SK-N-SH (cell line): Measurements from ENCODE around the gene CCDC187. TPM values are rescaled to one million over a fixed set of nuclear protein-coding genes. Genes with fewer than 3 reads are reported as not detected.
"Not testable (repeated sequence)": the region's sequence is repeated elsewhere in the genome, so short reads cannot be mapped to it uniquely, and the experiment has no call there.

Experiments used
- CTCF ChIA-PET: fragments of 300-600, 350-600 bp; formaldehyde crosslinking; extraction: SDS; loops from one replicate; lab custom pipeline; 2021; lab: Yijun Ruan, JAX
- POLR2A ChIA-PET: fragments of 350-600 bp; sonication (Branson Sonifier 250); formaldehyde crosslinking; extraction: SDS; loops from one replicate; lab custom pipeline; 2020; ENCODE audit warnings: antibody characterized with exemption, inconsistent platforms; lab: Yijun Ruan, JAX
- DNase-seq: peaks from one replicate; pipeline ENCODE4 v3.0.0; 2012
- H2AFZ ChIP-seq: fragments of 200-600 bp; sonication (generic); 2 replicates; pipeline ENCODE4 v1.8.1; 2016; ENCODE audit warnings: antibody characterized with exemption, mild to moderate bottlenecking, low read depth
- H3F3A ChIP-seq: fragments of 200-600 bp; sonication (generic); replicated peaks from 2 replicates; pipeline ENCODE3; 2016; ENCODE audit warnings: antibody characterized with exemption, mild to moderate bottlenecking; ENCODE audit not compliant: insufficient read depth
- H3K27ac ChIP-seq, 2 experiments: fragments of 200-500 bp in 1 of 2; fragments of 200-600 bp in 1 of 2; sonication (Bioruptor generic) in 1 of 2; sonication (generic), shearing (Covaris generic) in 1 of 2; 2 replicates each; pipeline versions ENCODE4 v1.5.1 to v1.6.1; 2014 to 2016; ENCODE audit warnings: low read depth in 2 of 2, inconsistent platforms in 1 of 2, low read length in 1 of 2, mild to moderate bottlenecking in 1 of 2, mixed read lengths in 1 of 2
- H3K27me3 ChIP-seq: fragments of 200-600 bp; sonication (generic), shearing (Covaris generic); 2 replicates; pipeline ENCODE4 v1.6.1; 2016; ENCODE audit warnings: mixed run types; ENCODE audit not compliant: insufficient read depth
- H3K36me3 ChIP-seq, 2 experiments: fragments of 200-500 bp in 1 of 2; fragments of 200-600 bp in 1 of 2; sonication (Bioruptor generic) in 1 of 2; sonication (generic) in 1 of 2; replicated peaks in 1 of 2; 2 replicates each; pipeline versions ENCODE3 to v1.5.1; 2014 to 2016; ENCODE audit warnings: low read length in 1 of 2, mild to moderate bottlenecking in 1 of 2; ENCODE audit not compliant: insufficient read depth in 2 of 2, control insufficient read depth in 1 of 2
- H3K4me1 ChIP-seq, 2 experiments: fragments of 200-500 bp in 1 of 2; fragments of 200-600 bp in 1 of 2; sonication (Bioruptor generic) in 1 of 2; sonication (generic), shearing (Covaris generic) in 1 of 2; 2 replicates each; pipeline versions ENCODE4 v1.5.1 to v1.6.1; 2014 to 2016; ENCODE audit warnings: low read depth in 1 of 2, low read length in 1 of 2, mixed run types in 1 of 2; ENCODE audit not compliant: insufficient read depth in 2 of 2, control insufficient read depth in 1 of 2
- H3K4me2 ChIP-seq: fragments of 200-600 bp; sonication (generic), shearing (Covaris generic); 2 replicates; pipeline ENCODE4 v1.6.1; 2017; ENCODE audit warnings: mixed run types
- H3K4me3 ChIP-seq, 2 experiments: fragments of 200-500 bp in 1 of 2; fragments of 200-600 bp in 1 of 2; sonication (Bioruptor generic) in 1 of 2; sonication (generic), shearing (Covaris generic) in 1 of 2; 2 replicates each; pipeline versions ENCODE4 v1.5.1 to v1.8.1; 2014 to 2016; ENCODE audit warnings: low read depth in 2 of 2, inconsistent platforms in 1 of 2, low read length in 1 of 2, mild to moderate bottlenecking in 1 of 2, mixed read lengths in 1 of 2, moderate library complexity in 1 of 2
- H3K79me2 ChIP-seq: fragments of 200-600 bp; sonication (generic); 2 replicates; pipeline ENCODE4 v1.8.1; 2017; ENCODE audit warnings: mild to moderate bottlenecking; ENCODE audit not compliant: insufficient read depth
- H3K9ac ChIP-seq: fragments of 200-600 bp; sonication (generic); 2 replicates; pipeline ENCODE4 v1.6.1; 2017; ENCODE audit warnings: mixed run types
- H3K9me2 ChIP-seq: fragments of 200-600 bp; sonication (generic); 2 replicates; pipeline ENCODE4 v1.6.1; 2017; ENCODE audit warnings: mixed run types
- H3K9me3 ChIP-seq: fragments of 200-600 bp; sonication (generic); 2 replicates; pipeline ENCODE4 v1.6.1; 2017; ENCODE audit warnings: mixed run types, mild to moderate bottlenecking, moderate library complexity
- H4K20me1 ChIP-seq: fragments of 200-600 bp; sonication (generic); 2 replicates; pipeline ENCODE4 v1.6.1; 2017; ENCODE audit warnings: mild to moderate bottlenecking, mixed run types; ENCODE audit not compliant: insufficient read depth
- CHD2 ChIP-seq: fragments of 150-350 bp; IDR thresholded peaks from 2 replicates; pipeline ENCODE4 v1.6.1; 2018; ENCODE audit warnings: low read length; ENCODE audit not compliant: partially characterized antibody
- MEF2A ChIP-seq: IDR thresholded peaks from 2 replicates; pipeline ENCODE4 v1.4.0; 2012; ENCODE audit warnings: low read depth, borderline replicate concordance
- NRF1 ChIP-seq: IDR thresholded peaks from 2 replicates; pipeline ENCODE4 v1.6.1; 2012; ENCODE audit warnings: low read depth, mild to moderate bottlenecking, low read length
- POLR2AphosphoS5 ChIP-seq: IDR thresholded peaks from 2 replicates; pipeline ENCODE4 v1.6.1; 2012; ENCODE audit warnings: low read depth, low read length
- RAD21 ChIP-seq: IDR thresholded peaks from 2 replicates; pipeline ENCODE4 v1.6.1; 2012; ENCODE audit warnings: mild to moderate bottlenecking, low read length
- RXRA ChIP-seq: IDR thresholded peaks from 2 replicates; pipeline ENCODE4 v1.4.0; 2012; ENCODE audit warnings: low read depth, mild to moderate bottlenecking, borderline replicate concordance
- SMC3 ChIP-seq: IDR thresholded peaks from 2 replicates; pipeline ENCODE4 v1.6.1; 2012; ENCODE audit warnings: low read depth, low read length, improper control_type of control experiment
- TAF1 ChIP-seq: IDR thresholded peaks from 2 replicates; pipeline ENCODE4 v1.6.1; 2012; ENCODE audit warnings: low read depth, mild to moderate bottlenecking, low read length, moderate library complexity, borderline replicate concordance
- YY1 ChIP-seq: IDR thresholded peaks from 2 replicates; pipeline ENCODE4 v1.4.0; 2012; ENCODE audit warnings: low read depth, mild to moderate bottlenecking
- WGBS: methylation state at CpG from one replicate; pipeline ENCODE4 v1.1.6; 2017; ENCODE audit warnings: low lambda C conversion rate; 5-methylcytosine and 5-hydroxymethylcytosine counted together
- polyA plus RNA-seq, 3 experiments: library from polyadenylated mRNA; depleted of rRNA; stranded (reverse); fragments of >200 nt; gene quantifications; 2 replicates each; pipeline ENCODE4 v1.2.3, GENCODE V29; 2012
- TF ChIP-seq, protein P1 (sequence below): IDR thresholded peaks from 2 replicates; pipeline ENCODE4 v1.6.1; 2012; ENCODE audit warnings: mild to moderate bottlenecking, low read depth, low read length, moderate library complexity
- TF ChIP-seq, protein P2 (sequence below): fragments of 150-350 bp; IDR thresholded peaks from 2 replicates; pipeline ENCODE4 v1.6.1; 2017; ENCODE audit warnings: antibody characterized with exemption, low read length, low read depth, borderline replicate concordance
- TF ChIP-seq, protein P3 (sequence below): fragments of 200-600 bp; sonication (generic); IDR thresholded peaks from 2 replicates; pipeline ENCODE4 v1.6.1; 2017; ENCODE audit warnings: antibody characterized with exemption, mild to moderate bottlenecking, moderate library complexity
- TF ChIP-seq, protein P4 (sequence below): IDR thresholded peaks from 2 replicates; pipeline ENCODE4 v1.4.0; 2012; ENCODE audit warnings: low read depth

Gene CCDC187
- polyA plus RNA-seq, 1 of the 3 experiments (the other 2 are of a cell fraction), result not detected

DNA sequence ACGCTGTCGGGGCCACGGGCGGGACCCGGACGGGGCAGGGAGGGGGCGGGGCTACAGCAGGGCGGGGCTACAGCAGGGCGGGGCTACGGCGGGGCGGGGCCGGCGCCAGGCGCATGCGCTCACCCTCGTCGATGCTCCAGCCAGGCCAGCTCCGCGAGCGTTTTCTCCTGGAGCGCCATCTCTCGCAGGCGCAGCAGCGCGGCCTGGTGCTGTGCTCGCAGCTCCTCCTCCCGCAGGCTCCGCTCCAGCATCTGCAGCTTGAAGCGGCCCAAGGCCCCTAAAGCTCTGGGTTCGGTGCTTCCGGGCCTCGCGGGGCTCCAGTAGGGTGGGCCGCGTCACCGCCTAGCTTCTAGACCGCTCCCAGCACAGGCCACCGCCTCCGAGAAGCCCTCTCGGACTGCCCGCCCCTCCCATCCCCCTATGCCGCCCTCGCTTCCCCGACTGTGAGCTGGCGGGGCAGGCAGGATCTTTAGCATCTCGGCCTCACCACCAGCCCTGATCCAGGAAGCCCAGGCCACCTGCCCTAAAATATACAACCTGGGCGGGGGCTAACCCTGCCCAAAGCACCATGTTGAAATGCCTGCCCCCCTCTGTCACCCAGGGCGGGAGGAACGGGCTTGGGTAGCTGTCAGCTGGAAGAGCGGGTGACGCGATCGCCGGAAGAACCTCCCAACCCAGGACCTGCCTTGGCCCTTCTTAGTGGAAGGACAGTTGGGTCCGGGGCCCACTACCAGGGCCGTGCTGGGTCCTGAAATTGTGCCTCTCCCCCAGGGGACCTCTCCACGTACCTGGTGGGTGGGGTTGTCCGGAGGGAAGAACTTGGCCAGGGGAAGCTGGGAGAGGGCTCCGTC is 36.4 kb downstream of the CCDC187 start:
- H2AFZ ChIP-seq, result peak overlapping the region; percentile 56
- H3K9ac ChIP-seq, result peak overlapping the region; percentile 52; the same call in 1 of the 2 replicates
- H3K36me3 ChIP-seq, result no peaks in the 10 kb centered on the region
- H3K4me1 ChIP-seq, result peaks cover 0 to 15% of the 10 kb centered on the region in 2 experiments; a peak in 1 of 4 replicates
- DNase-seq, result peak; percentile 100
- TF ChIP-seq, protein P1, sequence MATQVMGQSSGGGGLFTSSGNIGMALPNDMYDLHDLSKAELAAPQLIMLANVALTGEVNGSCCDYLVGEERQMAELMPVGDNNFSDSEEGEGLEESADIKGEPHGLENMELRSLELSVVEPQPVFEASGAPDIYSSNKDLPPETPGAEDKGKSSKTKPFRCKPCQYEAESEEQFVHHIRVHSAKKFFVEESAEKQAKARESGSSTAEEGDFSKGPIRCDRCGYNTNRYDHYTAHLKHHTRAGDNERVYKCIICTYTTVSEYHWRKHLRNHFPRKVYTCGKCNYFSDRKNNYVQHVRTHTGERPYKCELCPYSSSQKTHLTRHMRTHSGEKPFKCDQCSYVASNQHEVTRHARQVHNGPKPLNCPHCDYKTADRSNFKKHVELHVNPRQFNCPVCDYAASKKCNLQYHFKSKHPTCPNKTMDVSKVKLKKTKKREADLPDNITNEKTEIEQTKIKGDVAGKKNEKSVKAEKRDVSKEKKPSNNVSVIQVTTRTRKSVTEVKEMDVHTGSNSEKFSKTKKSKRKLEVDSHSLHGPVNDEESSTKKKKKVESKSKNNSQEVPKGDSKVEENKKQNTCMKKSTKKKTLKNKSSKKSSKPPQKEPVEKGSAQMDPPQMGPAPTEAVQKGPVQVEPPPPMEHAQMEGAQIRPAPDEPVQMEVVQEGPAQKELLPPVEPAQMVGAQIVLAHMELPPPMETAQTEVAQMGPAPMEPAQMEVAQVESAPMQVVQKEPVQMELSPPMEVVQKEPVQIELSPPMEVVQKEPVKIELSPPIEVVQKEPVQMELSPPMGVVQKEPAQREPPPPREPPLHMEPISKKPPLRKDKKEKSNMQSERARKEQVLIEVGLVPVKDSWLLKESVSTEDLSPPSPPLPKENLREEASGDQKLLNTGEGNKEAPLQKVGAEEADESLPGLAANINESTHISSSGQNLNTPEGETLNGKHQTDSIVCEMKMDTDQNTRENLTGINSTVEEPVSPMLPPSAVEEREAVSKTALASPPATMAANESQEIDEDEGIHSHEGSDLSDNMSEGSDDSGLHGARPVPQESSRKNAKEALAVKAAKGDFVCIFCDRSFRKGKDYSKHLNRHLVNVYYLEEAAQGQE, result 0 out of 2 replicates have a peak, but pooled peaks have one; percentile 3
- TF ChIP-seq MEF2A (no peak), RXRA (no peak), SMC3 (peak; percentile 18; the same call in 1 of the 2 replicates), RAD21 (peak; percentile 49), CHD2 (peak; percentile 51), TAF1 (peak; percentile 61; the same call in 1 of the 2 replicates), YY1 (0 out of 2 replicates have a peak, but pooled peaks have one; percentile 44), NRF1 (peak; percentile 72), POLR2AphosphoS5 (peak; percentile 82)
- TF ChIP-seq, protein P2, sequence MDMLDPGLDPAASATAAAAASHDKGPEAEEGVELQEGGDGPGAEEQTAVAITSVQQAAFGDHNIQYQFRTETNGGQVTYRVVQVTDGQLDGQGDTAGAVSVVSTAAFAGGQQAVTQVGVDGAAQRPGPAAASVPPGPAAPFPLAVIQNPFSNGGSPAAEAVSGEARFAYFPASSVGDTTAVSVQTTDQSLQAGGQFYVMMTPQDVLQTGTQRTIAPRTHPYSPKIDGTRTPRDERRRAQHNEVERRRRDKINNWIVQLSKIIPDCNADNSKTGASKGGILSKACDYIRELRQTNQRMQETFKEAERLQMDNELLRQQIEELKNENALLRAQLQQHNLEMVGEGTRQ, result no peak
- TF ChIP-seq, protein P3, sequence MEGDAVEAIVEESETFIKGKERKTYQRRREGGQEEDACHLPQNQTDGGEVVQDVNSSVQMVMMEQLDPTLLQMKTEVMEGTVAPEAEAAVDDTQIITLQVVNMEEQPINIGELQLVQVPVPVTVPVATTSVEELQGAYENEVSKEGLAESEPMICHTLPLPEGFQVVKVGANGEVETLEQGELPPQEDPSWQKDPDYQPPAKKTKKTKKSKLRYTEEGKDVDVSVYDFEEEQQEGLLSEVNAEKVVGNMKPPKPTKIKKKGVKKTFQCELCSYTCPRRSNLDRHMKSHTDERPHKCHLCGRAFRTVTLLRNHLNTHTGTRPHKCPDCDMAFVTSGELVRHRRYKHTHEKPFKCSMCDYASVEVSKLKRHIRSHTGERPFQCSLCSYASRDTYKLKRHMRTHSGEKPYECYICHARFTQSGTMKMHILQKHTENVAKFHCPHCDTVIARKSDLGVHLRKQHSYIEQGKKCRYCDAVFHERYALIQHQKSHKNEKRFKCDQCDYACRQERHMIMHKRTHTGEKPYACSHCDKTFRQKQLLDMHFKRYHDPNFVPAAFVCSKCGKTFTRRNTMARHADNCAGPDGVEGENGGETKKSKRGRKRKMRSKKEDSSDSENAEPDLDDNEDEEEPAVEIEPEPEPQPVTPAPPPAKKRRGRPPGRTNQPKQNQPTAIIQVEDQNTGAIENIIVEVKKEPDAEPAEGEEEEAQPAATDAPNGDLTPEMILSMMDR, result peak; percentile 28; the same call in 1 of the 2 replicates
- TF ChIP-seq, protein P4, sequence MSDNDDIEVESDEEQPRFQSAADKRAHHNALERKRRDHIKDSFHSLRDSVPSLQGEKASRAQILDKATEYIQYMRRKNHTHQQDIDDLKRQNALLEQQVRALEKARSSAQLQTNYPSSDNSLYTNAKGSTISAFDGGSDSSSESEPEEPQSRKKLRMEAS, result 0 out of 2 replicates have a peak, but pooled peaks have one; percentile 37
- H3K4me3 ChIP-seq, result peak overlapping the region; percentile 50 to 52
- ChIA-PET POLR2A (interaction anchor here (0.7 to 1.5 kb wide), 7 partner anchors 8 to 97 kb away, joined by 3 to 4 read pairs (median 3); no protein-coding TSS in a partner anchor), CTCF (interaction anchor here (0.6 to 6.3 kb wide), 11 partner anchors 9 to 150 kb away, joined by 3 to 51 read pairs (median 6); no protein-coding TSS in a partner anchor)
- 28% methylated on average over 18 of the region's 60 CpGs for WGBS
- H3K79me2 ChIP-seq, result no peaks in the 10 kb centered on the region
- no peaks in the 10 kb centered on the region for H3F3A ChIP-seq
- H3K27ac ChIP-seq, result peak overlapping the region in 1 of 2 experiments; percentile 76; a peak in 2 of 4 replicates
- no peaks in the 10 kb centered on the region for H3K9me2 ChIP-seq
- no peaks in the 10 kb centered on the region for H4K20me1 ChIP-seq
- peaks cover 5% of the 10 kb centered on the region; the same call in 1 of the 2 replicates for H3K27me3 ChIP-seq
- no peaks in the 10 kb centered on the region for H3K9me3 ChIP-seq
- peak overlapping the region; percentile 76; the same call in 1 of the 2 replicates for H3K4me2 ChIP-seq

DNA sequence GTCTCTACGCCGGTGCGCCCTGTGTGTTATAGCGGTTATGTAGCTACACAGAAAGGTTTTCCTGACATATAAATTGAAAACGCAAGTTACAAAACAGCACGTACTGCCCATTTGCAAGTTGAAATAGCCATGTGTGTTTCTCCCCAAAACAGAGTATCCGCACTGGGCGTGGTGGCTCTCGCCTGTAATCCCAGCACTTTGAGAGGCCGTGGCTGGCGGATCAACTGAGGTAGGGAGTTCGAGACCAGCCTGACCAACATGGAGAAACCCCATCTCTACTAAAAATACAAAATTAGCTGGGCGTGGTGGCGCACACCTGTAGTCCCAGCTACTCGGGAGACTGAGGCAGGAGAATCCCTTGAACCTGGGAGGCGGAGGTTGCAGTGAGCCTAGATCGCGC is 37.3 kb downstream of the CCDC187 start:
- H3K27me3 ChIP-seq, H3K79me2 ChIP-seq, H3K27ac ChIP-seq, H3K9ac ChIP-seq, H3F3A ChIP-seq, H4K20me1 ChIP-seq, H3K36me3 ChIP-seq, H3K9me3 ChIP-seq, H3K9me2 ChIP-seq, DNase-seq: not testable (repeated sequence)
- ChIA-PET CTCF (interaction anchor here (1.1 to 6.3 kb wide), 7 partner anchors 10 to 134 kb away, joined by 3 to 51 read pairs (median 10); no protein-coding TSS in a partner anchor), POLR2A (interaction anchor here (0.7 to 1.2 kb wide), 5 partner anchors 7 to 74 kb away, joined by 3 to 4 read pairs (median 3); no protein-coding TSS in a partner anchor)
- 77% methylated on average over 18 of the region's 18 CpGs for WGBS
- peak overlapping the region in 1 of 2 experiments; percentile 4; a peak in 1 of 4 replicates for H3K4me3 ChIP-seq
- H2AFZ ChIP-seq, result peak overlapping the region; percentile 56; the same call in 1 of the 2 replicates
- peaks cover 0 to 15% of the 10 kb centered on the region in 2 experiments; a peak in 1 of 4 replicates for H3K4me1 ChIP-seq
- H3K4me2 ChIP-seq, result peak overlapping the region; percentile 76; the same call in 1 of the 2 replicates
